HEK293 (cell line): ENCODE data around the gene KIF5A.
"Not testable (repeated sequence)": the region's sequence is repeated elsewhere in the genome, so short reads cannot be mapped to it uniquely, and the experiment has no call there.

Experiments used
- CTCF ChIA-PET: fragments of 350-600 bp; formaldehyde crosslinking; extraction: SDS; loops from one replicate; lab custom pipeline; 2021; ENCODE audit warnings: antibody characterized with exemption; lab: Yijun Ruan, JAX
- POLR2A ChIA-PET: fragments of 300-600 bp; formaldehyde crosslinking; extraction: SDS; loops from one replicate; lab custom pipeline; 2020; ENCODE audit warnings: antibody characterized with exemption, inconsistent platforms; lab: Yijun Ruan, JAX
- H3K27ac ChIP-seq: fragments of 200-500 bp; sonication (Bioruptor generic); 2 replicates; pipeline ENCODE4 v1.5.1; 2014; ENCODE audit warnings: low read depth, low read length, control low read depth, inconsistent platforms; ENCODE audit errors: extremely low read depth
- H3K36me3 ChIP-seq, 2 experiments: fragments of 200-500 bp in 1 of 2; sonication (Bioruptor generic) in 1 of 2; 1 replicate in 1 of 2; 2 replicates in 1 of 2; pipeline ENCODE4 v1.5.1; 2014 to 2017; ENCODE audit warnings: inconsistent platforms in 2 of 2, low read length in 2 of 2; ENCODE audit not compliant: control insufficient read depth in 2 of 2, insufficient read depth in 1 of 2
- H3K4me1 ChIP-seq: fragments of 200-500 bp; sonication (Bioruptor generic); 2 replicates; pipeline ENCODE4 v1.5.1; 2014; ENCODE audit warnings: mild to moderate bottlenecking, low read length, inconsistent platforms; ENCODE audit not compliant: control insufficient read depth, insufficient read depth
- H3K4me3 ChIP-seq: 2 replicates; pipeline ENCODE4 v1.5.1; 2011; ENCODE audit warnings: low read depth, mild to moderate bottlenecking, control low read depth, low read length, moderate library complexity
- H3K9me3 ChIP-seq: fragments of 200-500 bp; sonication (Bioruptor generic); 2 replicates; pipeline ENCODE4 v1.5.1; 2014; ENCODE audit warnings: low read depth, low read length, inconsistent platforms; ENCODE audit not compliant: control insufficient read depth, insufficient read depth
- BCL11B ChIP-seq: fragments of 450-650 bp; formaldehyde crosslinking; IDR thresholded peaks from 2 replicates; pipeline ENCODE4 v1.5.1; 2016; ENCODE audit warnings: low read depth, missing biosample characterization, missing genetic modification characterization
- GFI1B ChIP-seq: fragments of 450-650 bp; formaldehyde crosslinking; IDR thresholded peaks from 2 replicates; pipeline ENCODE4 v1.5.1; 2016; ENCODE audit warnings: missing biosample characterization, missing genetic modification characterization
- HOXC10 ChIP-seq: sonication (generic); formaldehyde crosslinking; IDR thresholded peaks from 2 replicates; pipeline ENCODE4 v1.8.1; 2023; ENCODE audit warnings: mild to moderate bottlenecking, missing genetic modification reagents
- REPIN1 ChIP-seq: fragments of 450-650 bp; formaldehyde crosslinking; IDR thresholded peaks from 2 replicates; pipeline ENCODE4 v1.5.1; 2017; ENCODE audit warnings: missing biosample characterization, missing genetic modification characterization, low read depth
- SCRT2 ChIP-seq: fragments of 450-650 bp; formaldehyde crosslinking; IDR thresholded peaks from 2 replicates; pipeline ENCODE4 v1.5.1; 2016; ENCODE audit warnings: missing biosample characterization, missing genetic modification characterization
- SETDB1 ChIP-seq: IDR thresholded peaks from one replicate; pipeline ENCODE4 v1.6.1; 2017; ENCODE audit warnings: mild to moderate bottlenecking, low read length, moderate library complexity, mixed read lengths; ENCODE audit not compliant: insufficient read length
- ZBTB21 ChIP-seq: fragments of 450-650 bp; formaldehyde crosslinking; IDR thresholded peaks from 2 replicates; pipeline ENCODE4 v1.5.1; 2017; ENCODE audit warnings: missing biosample characterization, missing genetic modification characterization
- ZEB2 ChIP-seq: fragments of 450-650 bp; formaldehyde crosslinking; IDR thresholded peaks from 2 replicates; pipeline ENCODE4 v1.5.1; 2016; ENCODE audit warnings: missing biosample characterization, missing genetic modification characterization
- ZNF114 ChIP-seq: fragments of 450-650 bp; formaldehyde crosslinking; IDR thresholded peaks from 2 replicates; pipeline ENCODE4 v1.5.0; 2017; ENCODE audit warnings: missing biosample characterization, missing genetic modification characterization
- ZNF121 ChIP-seq: fragments of 450-650 bp; formaldehyde crosslinking; IDR thresholded peaks from 2 replicates; pipeline ENCODE4 v1.5.1; 2016; ENCODE audit warnings: missing biosample characterization, missing genetic modification characterization
- ZNF155 ChIP-seq: fragments of 450-650 bp; formaldehyde crosslinking; IDR thresholded peaks from 2 replicates; pipeline ENCODE4 v1.5.1; 2016; ENCODE audit warnings: missing biosample characterization, missing genetic modification characterization
- ZNF24 ChIP-seq: fragments of 450-650 bp; formaldehyde crosslinking; IDR thresholded peaks from 2 replicates; pipeline ENCODE4 v1.5.1; 2016; ENCODE audit warnings: missing biosample characterization, missing genetic modification characterization
- ZNF248 ChIP-seq: fragments of 450-650 bp; formaldehyde crosslinking; IDR thresholded peaks from 2 replicates; pipeline ENCODE4 v1.5.1; 2017; ENCODE audit warnings: missing biosample characterization, missing genetic modification characterization
- ZNF311 ChIP-seq: fragments of 450-650 bp; formaldehyde crosslinking; IDR thresholded peaks from 2 replicates; pipeline ENCODE4 v1.5.1; 2017; ENCODE audit warnings: missing biosample characterization, missing genetic modification characterization, borderline replicate concordance
- ZNF341 ChIP-seq: fragments of 450-650 bp; formaldehyde crosslinking; IDR thresholded peaks from 2 replicates; pipeline ENCODE4; 2016; ENCODE audit warnings: low read depth, missing biosample characterization, missing genetic modification characterization
- ZNF394 ChIP-seq: fragments of 450-650 bp; formaldehyde crosslinking; IDR thresholded peaks from 2 replicates; pipeline ENCODE4 v1.5.1; 2016; ENCODE audit warnings: missing biosample characterization, missing genetic modification characterization, mild to moderate bottlenecking, moderate library complexity, borderline replicate concordance
- ZNF530 ChIP-seq: fragments of 450-650 bp; formaldehyde crosslinking; IDR thresholded peaks from 2 replicates; pipeline ENCODE4 v1.5.1; 2016; ENCODE audit warnings: low read depth, missing biosample characterization, missing genetic modification characterization
- ZNF571 ChIP-seq: fragments of 450-650 bp; formaldehyde crosslinking; IDR thresholded peaks from 2 replicates; pipeline ENCODE4 v1.5.0; 2017; ENCODE audit warnings: missing biosample characterization, missing genetic modification characterization
- ZNF600 ChIP-seq: fragments of 450-650 bp; formaldehyde crosslinking; IDR thresholded peaks from 2 replicates; pipeline ENCODE4 v1.5.1; 2016; ENCODE audit warnings: missing biosample characterization, missing genetic modification characterization
- TF ChIP-seq, protein P1 (sequence below): fragments of 450-650 bp; formaldehyde crosslinking; IDR thresholded peaks from 2 replicates; pipeline ENCODE4 v1.5.1; 2016; ENCODE audit warnings: missing biosample characterization, missing genetic modification characterization

KIF5A gene

DNA sequence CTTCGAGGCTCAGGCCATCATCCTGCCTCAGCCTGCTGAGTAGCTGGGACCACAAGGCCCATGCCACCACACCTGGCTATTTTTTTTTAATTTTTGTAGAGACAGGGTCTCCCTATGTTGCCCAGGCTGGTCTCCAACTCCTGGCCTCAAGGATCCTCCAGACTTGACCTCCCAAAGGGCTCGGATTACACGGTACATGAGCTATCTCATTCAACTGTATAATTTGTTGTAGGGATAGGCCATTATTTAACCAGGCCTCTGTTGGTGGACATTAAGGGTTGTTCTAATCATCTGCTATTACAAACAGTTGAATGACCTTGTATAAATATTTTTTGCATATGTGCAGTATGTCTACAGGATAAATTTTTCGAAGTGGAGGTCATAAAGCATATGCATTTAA is 9.0 kb downstream of the KIF5A start:
- POLR2A ChIA-PET: no interaction called here
- peaks cover 0 to 4% of the 10 kb centered on the region in 2 experiments; a peak in 1 of 3 replicates for H3K36me3 ChIP-seq
- CTCF ChIA-PET: interaction anchor here (0.6 to 1.4 kb wide), 2 partner anchors 24 to 64 kb away, joined by 3 to 4 read pairs; no protein-coding TSS in a partner anchor
- H3K4me3 ChIP-seq: no peak overlapping the region
- TF ChIP-seq ZNF155 (tag by site-specific recombination) (no peak), ZNF121 (tag by site-specific recombination) (peak; percentile 44; the same call in 1 of the 2 replicates)
- H3K27ac ChIP-seq: no peak overlapping the region
- H3K9me3 ChIP-seq: no peaks in the 10 kb centered on the region
- H3K4me1 ChIP-seq: no peaks in the 10 kb centered on the region

DNA sequence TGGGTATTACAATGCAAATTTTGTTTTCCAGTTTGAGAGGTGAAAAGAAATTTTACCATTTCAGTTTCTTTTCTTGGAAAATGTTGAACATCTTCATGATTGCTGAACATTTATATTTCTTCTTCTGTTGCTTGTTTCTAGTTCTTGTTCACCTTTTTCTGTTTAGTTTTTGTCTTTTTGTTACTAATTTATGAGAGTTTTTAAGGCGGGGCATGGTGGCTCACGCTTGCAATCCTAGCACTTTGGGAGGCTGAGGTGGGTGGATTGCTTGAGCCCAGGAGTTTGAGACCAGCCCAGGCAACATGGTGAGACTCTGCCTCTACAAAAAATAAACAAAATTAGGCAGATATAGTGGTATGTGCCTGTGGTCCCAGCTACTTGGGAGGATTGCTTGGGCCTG is 10.7 kb downstream of the KIF5A start:
- peaks cover 0 to 15% of the 10 kb centered on the region in 2 experiments; a peak in 1 of 3 replicates for H3K36me3 ChIP-seq
- TF ChIP-seq ZNF394 (no peak), ZNF341 (no peak), ZNF24 (tag by site-specific recombination) (no peak), ZNF530 (tag by site-specific recombination) (no peak), HOXC10 (CRISPR knock-in tag) (no peak), REPIN1 (tag by site-specific recombination) (no peak), ZBTB21 (tag by site-specific recombination) (no peak), ZNF114 (tag by site-specific recombination) (no peak), ZNF600 (tag by site-specific recombination) (no peak)
- TF ChIP-seq, protein P1, sequence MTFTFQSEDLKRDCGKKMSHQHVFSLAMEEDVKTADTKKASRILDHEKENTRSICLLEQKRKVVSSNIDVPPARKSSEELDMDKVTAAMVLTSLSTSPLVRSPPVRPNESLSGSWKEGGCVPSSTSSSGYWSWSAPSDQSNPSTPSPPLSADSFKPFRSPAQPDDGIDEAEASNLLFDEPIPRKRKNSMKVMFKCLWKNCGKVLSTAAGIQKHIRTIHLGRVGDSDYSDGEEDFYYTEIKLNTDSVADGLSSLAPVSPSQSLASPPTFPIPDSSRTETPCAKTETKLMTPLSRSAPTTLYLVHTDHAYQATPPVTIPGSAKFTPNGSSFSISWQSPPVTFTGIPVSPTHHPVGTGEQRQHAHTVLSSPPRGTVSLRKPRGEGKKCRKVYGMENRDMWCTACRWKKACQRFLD (tag by site-specific recombination): no peak
- ChIA-PET POLR2A (no interaction called here), CTCF (interaction anchor here (0.6 kb wide), 1 partner anchor 22 kb away, joined by 3 read pairs; no protein-coding TSS in a partner anchor)
- H3K9me3 ChIP-seq: no peaks in the 10 kb centered on the region
- H3K27ac ChIP-seq: no peak overlapping the region
- no peak overlapping the region for H3K4me3 ChIP-seq
- H3K4me1 ChIP-seq: no peaks in the 10 kb centered on the region

DNA sequence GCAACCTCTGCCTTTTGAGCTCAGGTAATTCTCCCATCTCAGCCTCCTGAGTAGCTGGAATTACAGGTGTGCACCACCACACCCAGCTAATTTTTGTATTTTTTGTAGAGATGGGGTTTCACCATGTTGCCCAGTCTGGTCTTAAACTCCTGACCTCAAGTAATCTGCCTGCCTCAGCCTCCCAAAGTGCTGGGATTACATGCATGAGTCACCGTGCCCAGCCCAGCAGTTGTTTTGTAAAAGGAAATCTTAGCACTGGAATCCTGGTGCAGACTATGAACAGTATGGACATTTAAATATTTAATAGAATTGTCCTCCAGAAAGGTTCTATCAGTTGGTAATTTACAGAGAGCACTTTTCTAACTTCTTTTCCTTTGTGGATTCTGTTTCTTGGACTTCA is 11.3 kb downstream of the KIF5A start:
- H3K9me3 ChIP-seq, POLR2A ChIA-PET, H3K4me1 ChIP-seq, H3K27ac ChIP-seq, H3K4me3 ChIP-seq: not testable (repeated sequence)
- peaks cover 0 to 15% of the 10 kb centered on the region in 2 experiments; a peak in 2 of 3 replicates for H3K36me3 ChIP-seq
- CTCF ChIA-PET: interaction anchor here (1.6 kb wide), 1 partner anchor 72 kb away, joined by 6 read pairs; the partner anchor contains the start of gene B4GALNT1
- TF ChIP-seq ZEB2 (tag by site-specific recombination): 0 out of 2 replicates have a peak, but pooled peaks have one; percentile 22

DNA sequence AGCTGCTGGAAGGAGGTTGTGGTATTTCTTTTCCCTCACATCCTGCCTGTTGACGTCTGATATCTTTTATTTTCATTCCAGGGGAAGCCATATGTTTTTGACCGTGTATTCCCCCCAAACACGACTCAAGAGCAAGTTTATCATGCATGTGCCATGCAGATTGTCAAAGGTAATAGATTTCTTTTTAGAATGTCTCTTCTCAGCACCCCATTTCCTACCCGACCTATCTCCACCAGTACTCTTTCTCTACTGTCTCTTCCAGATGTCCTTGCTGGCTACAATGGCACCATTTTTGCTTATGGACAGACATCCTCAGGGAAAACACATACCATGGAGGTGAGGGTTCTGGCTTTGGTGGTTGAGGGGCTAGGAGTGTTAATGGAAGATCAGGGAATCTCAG is 13.5 kb downstream of the KIF5A start:
- Histone ChIP-seq H3K9me3 (no peaks in the 10 kb centered on the region), H3K4me3 (no peak overlapping the region), H3K27ac (no peak overlapping the region), H3K4me1 (no peaks in the 10 kb centered on the region), H3K36me3 (peaks cover 0 to 15% of the 10 kb centered on the region in 2 experiments; a peak in 2 of 3 replicates)
- POLR2A ChIA-PET: no interaction called here
- no peak for TF ChIP-seq GFI1B (tag by site-specific recombination)
- no peak for TF ChIP-seq ZNF571 (tag by site-specific recombination)
- TF ChIP-seq BCL11B (tag by site-specific recombination): no peak
- TF ChIP-seq ZNF311 (tag by site-specific recombination): no peak
- no peak for TF ChIP-seq SETDB1
- TF ChIP-seq SCRT2: no peak
- TF ChIP-seq ZNF248 (tag by site-specific recombination): no peak
- CTCF ChIA-PET: interaction anchor here (1.5 to 1.8 kb wide), 2 partner anchors 13 to 17 kb away, joined by 3 to 5 read pairs; no protein-coding TSS in a partner anchor
